H1 (cell line): ENCODE measurements around the gene SGCD. TPM values are rescaled to one million over a fixed set of nuclear protein-coding genes. Genes with fewer than 3 reads are reported as not detected.

ENCODE experiments used
- CTCF ChIA-PET: fragments of 300-600 bp; sonication (Branson Sonifier 250); formaldehyde crosslinking; loops from one replicate; lab custom pipeline; 2021; ENCODE audit not compliant: partially characterized antibody; lab: Charles Lee
- POLR2A ChIA-PET: fragments of 300-600 bp; sonication (Branson Sonifier 250); formaldehyde crosslinking; loops from one replicate; lab custom pipeline; 2021; ENCODE audit warnings: inconsistent platforms; ENCODE audit not compliant: partially characterized antibody; lab: Charles Lee
- DNase-seq, 2 experiments: peaks; one replicate each; pipeline versions ENCODE4 v3.0.0 to v3.0.0-alpha.2; 2010 to 2022; ENCODE audit warnings: low spot score in 2 of 2, low read depth in 1 of 2, mixed read lengths in 1 of 2
- FAIRE-seq: peaks from 2 replicates; lab custom pipeline; 2011; peaks lifted over from hg19 to GRCh38; lab: Jason Lieb, UNC
- H2AFZ ChIP-seq: 2 replicates; pipeline ENCODE4 v1.8.1; 2012; ENCODE audit warnings: low read length, inconsistent platforms
- H2AK5ac ChIP-seq: 2 replicates; pipeline ENCODE4 v1.6.1; 2013; ENCODE audit warnings: low read depth, low read length
- H2BK120ac ChIP-seq: replicated peaks from 2 replicates; pipeline ENCODE3; 2013; ENCODE audit warnings: low read depth, low read length, inconsistent platforms
- H2BK12ac ChIP-seq: 2 replicates; pipeline ENCODE4 v1.6.1; 2013; ENCODE audit warnings: low read depth, low read length
- H2BK15ac ChIP-seq: 2 replicates; pipeline ENCODE4 v1.6.1; 2013; ENCODE audit warnings: low read length
- H2BK20ac ChIP-seq: 2 replicates; pipeline ENCODE4 v1.6.1; 2013; ENCODE audit warnings: low read length
- H2BK5ac ChIP-seq: 2 replicates; pipeline ENCODE4 v1.6.1; 2013; ENCODE audit warnings: low read depth, low read length
- H3K14ac ChIP-seq: 2 replicates; pipeline ENCODE4 v1.6.1; 2013; ENCODE audit warnings: inconsistent platforms; ENCODE audit not compliant: insufficient read length
- H3K18ac ChIP-seq: 2 replicates; pipeline ENCODE4 v1.6.1; 2013; ENCODE audit warnings: low read length; ENCODE audit errors: extremely low read depth
- H3K23ac ChIP-seq: 2 replicates; pipeline ENCODE4 v1.6.1; 2013; ENCODE audit warnings: inconsistent platforms; ENCODE audit not compliant: insufficient read length
- H3K23me2 ChIP-seq: 2 replicates; pipeline ENCODE4 v1.6.1; 2013; ENCODE audit warnings: low read depth, low read length
- H3K27ac ChIP-seq: 2 replicates; pipeline ENCODE4 v1.6.1; 2011; ENCODE audit warnings: low read depth, low read length, inconsistent platforms
- H3K27me3 ChIP-seq, 4 experiments: replicated peaks in 1 of 4; 1 replicate in 1 of 4; 2 replicates in 3 of 4; pipeline versions ENCODE4 v1.6.1 to v1.8.1; 2011 to 2013; ENCODE audit warnings: low read length in 3 of 4, mild to moderate bottlenecking in 3 of 4, inconsistent platforms in 2 of 4, mixed read lengths in 2 of 4, moderate library complexity in 1 of 4; ENCODE audit not compliant: control insufficient read depth in 3 of 4, insufficient read depth in 3 of 4; ENCODE audit errors: extremely low read depth in 1 of 4
- H3K36me3 ChIP-seq, 4 experiments: 2 replicates each; pipeline versions ENCODE4 v1.6.1 to v1.8.1; 2011 to 2013; ENCODE audit warnings: mild to moderate bottlenecking in 4 of 4, low read length in 3 of 4, moderate library complexity in 2 of 4, control low read depth in 1 of 4, inconsistent platforms in 1 of 4; ENCODE audit not compliant: insufficient read depth in 4 of 4, control insufficient read depth in 2 of 4
- H3K4ac ChIP-seq: replicated peaks from 2 replicates; pipeline ENCODE3; 2013; ENCODE audit warnings: low read length, low read depth, mixed read lengths, inconsistent platforms; ENCODE audit not compliant: insufficient read length
- H3K4me1 ChIP-seq, 4 experiments: replicated peaks in 1 of 4; 1 replicate in 1 of 4; 2 replicates in 3 of 4; pipeline versions ENCODE4 v1.6.1 to v1.8.1; 2011 to 2013; ENCODE audit warnings: low read length in 3 of 4, inconsistent platforms in 2 of 4, mixed read lengths in 1 of 4; ENCODE audit not compliant: insufficient read depth in 4 of 4, control insufficient read depth in 3 of 4
- H3K4me2 ChIP-seq, 2 experiments: 2 replicates each; pipeline versions ENCODE4 v1.6.1 to v1.8.1; 2011 to 2013; ENCODE audit warnings: low read depth in 2 of 2, low read length in 2 of 2, control low read depth in 1 of 2, inconsistent platforms in 1 of 2, mild to moderate bottlenecking in 1 of 2; ENCODE audit not compliant: insufficient read depth in 1 of 2
- H3K4me3 ChIP-seq, 4 experiments: fragments of 200-600, 300-600 bp in 1 of 4; sonication (generic), shearing (Covaris generic), sonication (Bioruptor Twin) in 1 of 4; 2 replicates each; pipeline versions ENCODE4 v1.5.1 to v1.8.1; 2011 to 2016; ENCODE audit warnings: low read length in 4 of 4, low read depth in 3 of 4, control low read depth in 2 of 4, inconsistent platforms in 2 of 4, mild to moderate bottlenecking in 2 of 4, mixed read lengths in 1 of 4, moderate library complexity in 1 of 4; ENCODE audit not compliant: insufficient read depth in 2 of 4; ENCODE audit errors: extremely low read depth in 1 of 4
- H3K56ac ChIP-seq: replicated peaks from 2 replicates; pipeline ENCODE3; 2013; ENCODE audit warnings: low read depth, mild to moderate bottlenecking, mixed read lengths, low read length, inconsistent platforms; ENCODE audit not compliant: insufficient read length
- H3K79me1 ChIP-seq: 2 replicates; pipeline ENCODE4 v1.6.1; 2013; ENCODE audit warnings: low read depth, low read length, control low read depth
- H3K79me2 ChIP-seq, 2 experiments: 2 replicates each; pipeline versions ENCODE4 v1.6.1 to v1.8.1; 2012 to 2013; ENCODE audit warnings: low read length in 2 of 2, mild to moderate bottlenecking in 2 of 2, inconsistent platforms in 1 of 2; ENCODE audit not compliant: insufficient read depth in 2 of 2, control insufficient read depth in 1 of 2
- H3K9ac ChIP-seq, 4 experiments: replicated peaks in 1 of 4; 1 replicate in 1 of 4; 2 replicates in 3 of 4; pipeline versions ENCODE4 v1.6.1 to v1.8.1; 2011 to 2013; ENCODE audit warnings: low read depth in 3 of 4, low read length in 3 of 4, control low read depth in 2 of 4, mild to moderate bottlenecking in 2 of 4, moderate library complexity in 2 of 4, inconsistent platforms in 1 of 4; ENCODE audit errors: extremely low read depth in 1 of 4
- H3K9me3 ChIP-seq, 2 experiments: 2 replicates each; pipeline versions ENCODE4 v1.6.1 to v1.8.1; 2012 to 2013; ENCODE audit warnings: mild to moderate bottlenecking in 2 of 2, moderate library complexity in 2 of 2, control low read depth in 1 of 2, inconsistent platforms in 1 of 2, low read depth in 1 of 2, low read length in 1 of 2, mixed read lengths in 1 of 2; ENCODE audit not compliant: insufficient read depth in 2 of 2
- H4K20me1 ChIP-seq, 2 experiments: replicated peaks in 1 of 2; 2 replicates each; pipeline versions ENCODE3 to v1.8.1; 2011 to 2013; ENCODE audit warnings: inconsistent platforms in 2 of 2, low read length in 2 of 2, mild to moderate bottlenecking in 1 of 2; ENCODE audit not compliant: insufficient read depth in 2 of 2, control insufficient read depth in 1 of 2
- H4K5ac ChIP-seq: 2 replicates; pipeline ENCODE4 v1.6.1; 2013; ENCODE audit warnings: low read length, low read depth, mixed read lengths, inconsistent platforms; ENCODE audit not compliant: insufficient read length
- H4K8ac ChIP-seq: 2 replicates; pipeline ENCODE4 v1.8.0; 2013; ENCODE audit warnings: mild to moderate bottlenecking, moderate library complexity, low read length, inconsistent platforms; ENCODE audit not compliant: insufficient read depth; ENCODE audit errors: extremely low read depth
- H4K91ac ChIP-seq: replicated peaks from 2 replicates; pipeline ENCODE3; 2013; ENCODE audit warnings: low read length, mixed read lengths, inconsistent platforms; ENCODE audit not compliant: insufficient read length
- BACH1 ChIP-seq: IDR thresholded peaks from 2 replicates; pipeline ENCODE4 v1.6.1; 2012; ENCODE audit warnings: low read length, improper control_type of control experiment
- CTCF ChIP-seq, 3 experiments: IDR thresholded peaks; 1 replicate in 2 of 3; 2 replicates in 1 of 3; pipeline versions ENCODE4 v1.5.1 to v1.6.1; 2011; ENCODE audit warnings: low read length in 3 of 3, mild to moderate bottlenecking in 3 of 3, inconsistent platforms in 2 of 3, low read depth in 1 of 3, moderate library complexity in 1 of 3; ENCODE audit not compliant: insufficient read depth in 1 of 3; ENCODE audit errors: control extremely low read depth in 1 of 3
- EP300 ChIP-seq, 2 experiments: IDR thresholded peaks; 1 replicate in 1 of 2; 2 replicates in 1 of 2; pipeline ENCODE4 v1.6.1; 2011 to 2012; ENCODE audit warnings: low read depth in 2 of 2, low read length in 2 of 2, mild to moderate bottlenecking in 2 of 2, borderline replicate concordance in 1 of 2, inconsistent platforms in 1 of 2, moderate library complexity in 1 of 2
- EZH2 ChIP-seq: fragments of 200-600 bp; sonication (generic); IDR thresholded peaks from 2 replicates; pipeline ENCODE4 v1.7.1; 2012; ENCODE audit warnings: low read depth, mild to moderate bottlenecking, moderate library complexity, low read length, inconsistent platforms; ENCODE audit not compliant: severe bottlenecking
- GABPA ChIP-seq: IDR thresholded peaks from 2 replicates; pipeline ENCODE4 v1.6.1; 2011; ENCODE audit warnings: mild to moderate bottlenecking, low read length, moderate library complexity, borderline replicate concordance; ENCODE audit not compliant: insufficient read depth
- HDAC2 ChIP-seq, 2 experiments: fragments of 300-600 bp in 1 of 2; sonication (generic) in 1 of 2; IDR thresholded peaks; 2 replicates each; pipeline ENCODE4 v1.6.1; 2011 to 2012; ENCODE audit warnings: low read depth in 2 of 2, low read length in 2 of 2, mild to moderate bottlenecking in 2 of 2, moderate library complexity in 2 of 2, borderline replicate concordance in 1 of 2, inconsistent platforms in 1 of 2
- KDM5A ChIP-seq: fragments of 200-600 bp; IDR thresholded peaks from 2 replicates; pipeline ENCODE4 v1.7.1; 2012; ENCODE audit warnings: mild to moderate bottlenecking, low read length, inconsistent platforms, mixed read lengths
- MAX ChIP-seq: IDR thresholded peaks from 2 replicates; pipeline ENCODE4 v1.6.1; 2012; ENCODE audit warnings: inconsistent platforms
- POLR2AphosphoS5 ChIP-seq: IDR thresholded peaks from 2 replicates; pipeline ENCODE4 v1.6.1; 2011; ENCODE audit warnings: low read depth, low read length
- RFX5 ChIP-seq: IDR thresholded peaks from 2 replicates; pipeline ENCODE4 v1.6.1; 2011; ENCODE audit warnings: low read depth, low read length, improper control_type of control experiment, borderline replicate concordance
- ZNF274 ChIP-seq: IDR thresholded peaks from 2 replicates; pipeline ENCODE4 v1.7.0; 2012; ENCODE audit warnings: low read length, borderline replicate concordance; ENCODE audit errors: extremely low read depth
- WGBS, 2 experiments: shearing (Covaris generic) in 1 of 2; methylation state at CpG; one replicate each; pipeline versions ENCODE4 v1.1.6 to v1.1.7; 2013 to 2015; ENCODE audit warnings: low lambda C conversion rate in 2 of 2, mixed read lengths in 2 of 2, inconsistent platforms in 1 of 2, low coverage in 1 of 2, missing lambda C conversion rate in 1 of 2; ENCODE audit not compliant: insufficient replicate concordance in 2 of 2, insufficient coverage in 1 of 2, insufficient read length in 1 of 2; ENCODE audit errors: extremely low coverage in 1 of 2, missing lambda C conversion rate in 1 of 2; 5-methylcytosine and 5-hydroxymethylcytosine counted together
- polyA plus RNA-seq, 7 experiments: library from polyadenylated mRNA; depleted of rRNA in 3 of 7; stranded (reverse) in 5 of 7; unstranded in 2 of 7; fragments of >200 nt in 5 of 7; fragments of 200-250 nt in 2 of 7; gene quantifications; 1 replicate in 5 of 7; 2 replicates in 1 of 7; 4 replicates in 1 of 7; pipeline versions ENCODE4 v1.2.1 to v1.2.3, GENCODE V29; 2011 to 2013; ENCODE audit warnings: missing spikeins in 2 of 7, mixed read lengths in 2 of 7
- total RNA-seq: library from RNA; stranded (reverse); fragmentation: NEBNext Ultra II Directional; extraction: Animal tissue kit (Norgen Biotek cat#: 25700); gene quantifications from 2 replicates; pipeline ENCODE4 v1.2.1, GENCODE V29; 2021

Gene SGCD
- total and polyA plus RNA-seq, 2 of the 8 experiments (the other 6 are each of a cell fraction or from before 2014, with no cell fraction given) = 0.04 to 0.08 TPM

DNA sequence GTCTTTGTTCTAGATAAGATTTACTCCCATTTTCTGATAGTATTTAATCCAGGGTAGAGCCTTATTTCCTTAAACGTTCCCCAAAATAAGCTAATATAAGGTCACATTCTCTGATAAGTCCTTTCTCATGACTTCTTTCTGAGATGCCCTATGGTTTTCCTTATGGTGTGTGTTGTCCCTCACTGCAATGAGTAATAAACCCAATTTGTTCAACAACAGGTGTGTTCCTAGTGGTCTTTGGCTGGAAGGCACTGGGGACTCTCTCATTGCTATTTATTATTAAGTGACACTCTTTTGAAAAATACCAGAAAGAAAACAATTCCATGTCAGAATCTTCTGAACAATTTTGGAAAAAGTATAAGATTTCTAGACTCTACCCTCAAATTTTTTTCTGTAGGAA lies 266.6 kb downstream of the SGCD start:
- no peaks in the 10 kb centered on the region for H3K79me2 ChIP-seq
- no peaks in the 10 kb centered on the region for H3K23me2 ChIP-seq
- no peak overlapping the region for H4K8ac ChIP-seq
- no peak for FAIRE-seq
- H2BK15ac ChIP-seq = no peak overlapping the region
- no peak for DNase-seq
- ChIA-PET CTCF (no interaction called here), POLR2A (no interaction called here)
- H2BK20ac ChIP-seq = no peak overlapping the region
- no peak overlapping the region for H3K9ac ChIP-seq
- H3K23ac ChIP-seq = no peak overlapping the region
- no peak overlapping the region for H2AFZ ChIP-seq
- no peaks in the 10 kb centered on the region for H3K9me3 ChIP-seq
- H3K36me3 ChIP-seq = no peaks in the 10 kb centered on the region
- H2AK5ac ChIP-seq = no peak overlapping the region
- H3K4ac ChIP-seq = no peak overlapping the region
- H2BK120ac ChIP-seq = no peak overlapping the region
- no peak overlapping the region for H3K27ac ChIP-seq
- no peak overlapping the region for H4K91ac ChIP-seq
- no peak overlapping the region for H3K56ac ChIP-seq
- H3K18ac ChIP-seq = no peak overlapping the region
- H4K20me1 ChIP-seq = no peaks in the 10 kb centered on the region
- H3K4me3 ChIP-seq = no peak overlapping the region
- H3K14ac ChIP-seq = no peak overlapping the region
- no peaks in the 10 kb centered on the region for H3K4me1 ChIP-seq
- no peak overlapping the region for H2BK12ac ChIP-seq
- WGBS, 2 experiments = 92% methylated on average over 1 of the region's 1 CpG; no CpG with 5 or more reads in 1 of the 2 experiments
- H3K4me2 ChIP-seq = no peak overlapping the region
- no peaks in the 10 kb centered on the region for H3K79me1 ChIP-seq
- H2BK5ac ChIP-seq = no peak overlapping the region
- H4K5ac ChIP-seq = no peak overlapping the region
- no peaks in the 10 kb centered on the region for H3K27me3 ChIP-seq
- TF ChIP-seq ZNF274 (no peak), BACH1 (no peak), GABPA (no peak), KDM5A (no peak), EP300 (IDR thresholded peaks at IDR 0.05; ENCODE audit: borderline replicate concordance in 1 of 2, low read depth in 2 of 2, low read length in 2 of 2) (no peak), MAX (no peak), EZH2 (no peak), CTCF (IDR thresholded peaks at IDR 0.05; ENCODE audit: control extremely low read depth in 1 of 3, insufficient read depth in 1 of 3, low read depth in 1 of 3, low read length in 3 of 3) (no peak), POLR2AphosphoS5 (no peak), RFX5 (no peak), HDAC2 (IDR thresholded peaks at IDR 0.05; ENCODE audit: borderline replicate concordance in 1 of 2, low read depth in 2 of 2, low read length in 2 of 2) (no peak)
